ENCODE data around the gene CNKSR2. TPM values are rescaled to one million over a fixed set of nuclear protein-coding genes. Genes with fewer than 3 reads are reported as not detected.

Gene CNKSR2
- total RNA-seq, 1 experiment from 2014 or later = not detected

DNA sequence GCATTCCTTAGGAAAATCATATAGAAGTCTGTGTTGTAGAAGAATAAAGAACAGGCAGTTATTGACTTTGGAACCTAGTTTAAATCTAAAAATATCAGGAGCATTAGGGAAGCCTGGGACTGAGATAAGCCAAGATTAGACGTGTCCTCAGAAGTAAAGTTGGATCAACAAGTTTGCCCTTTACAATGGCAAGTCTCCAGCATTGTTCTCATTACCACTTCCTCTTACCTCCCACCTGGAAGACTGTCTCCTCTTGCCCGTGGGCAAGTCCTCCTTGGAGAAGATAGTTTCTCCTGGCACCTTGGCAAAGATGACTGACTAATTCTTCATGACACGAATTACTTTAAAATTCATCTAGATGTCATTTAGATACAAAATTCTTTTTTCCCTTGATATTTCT is 37.8 kb downstream of the CNKSR2 start (continued):
- TF ChIP-seq, protein P1, sequence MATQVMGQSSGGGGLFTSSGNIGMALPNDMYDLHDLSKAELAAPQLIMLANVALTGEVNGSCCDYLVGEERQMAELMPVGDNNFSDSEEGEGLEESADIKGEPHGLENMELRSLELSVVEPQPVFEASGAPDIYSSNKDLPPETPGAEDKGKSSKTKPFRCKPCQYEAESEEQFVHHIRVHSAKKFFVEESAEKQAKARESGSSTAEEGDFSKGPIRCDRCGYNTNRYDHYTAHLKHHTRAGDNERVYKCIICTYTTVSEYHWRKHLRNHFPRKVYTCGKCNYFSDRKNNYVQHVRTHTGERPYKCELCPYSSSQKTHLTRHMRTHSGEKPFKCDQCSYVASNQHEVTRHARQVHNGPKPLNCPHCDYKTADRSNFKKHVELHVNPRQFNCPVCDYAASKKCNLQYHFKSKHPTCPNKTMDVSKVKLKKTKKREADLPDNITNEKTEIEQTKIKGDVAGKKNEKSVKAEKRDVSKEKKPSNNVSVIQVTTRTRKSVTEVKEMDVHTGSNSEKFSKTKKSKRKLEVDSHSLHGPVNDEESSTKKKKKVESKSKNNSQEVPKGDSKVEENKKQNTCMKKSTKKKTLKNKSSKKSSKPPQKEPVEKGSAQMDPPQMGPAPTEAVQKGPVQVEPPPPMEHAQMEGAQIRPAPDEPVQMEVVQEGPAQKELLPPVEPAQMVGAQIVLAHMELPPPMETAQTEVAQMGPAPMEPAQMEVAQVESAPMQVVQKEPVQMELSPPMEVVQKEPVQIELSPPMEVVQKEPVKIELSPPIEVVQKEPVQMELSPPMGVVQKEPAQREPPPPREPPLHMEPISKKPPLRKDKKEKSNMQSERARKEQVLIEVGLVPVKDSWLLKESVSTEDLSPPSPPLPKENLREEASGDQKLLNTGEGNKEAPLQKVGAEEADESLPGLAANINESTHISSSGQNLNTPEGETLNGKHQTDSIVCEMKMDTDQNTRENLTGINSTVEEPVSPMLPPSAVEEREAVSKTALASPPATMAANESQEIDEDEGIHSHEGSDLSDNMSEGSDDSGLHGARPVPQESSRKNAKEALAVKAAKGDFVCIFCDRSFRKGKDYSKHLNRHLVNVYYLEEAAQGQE (IDR thresholded peaks at IDR 0.05; ENCODE audit: low read depth) = no peak
- no peak for TF ChIP-seq FOSL1 (IDR thresholded peaks at IDR 0.05; ENCODE audit: low read depth)

DNA sequence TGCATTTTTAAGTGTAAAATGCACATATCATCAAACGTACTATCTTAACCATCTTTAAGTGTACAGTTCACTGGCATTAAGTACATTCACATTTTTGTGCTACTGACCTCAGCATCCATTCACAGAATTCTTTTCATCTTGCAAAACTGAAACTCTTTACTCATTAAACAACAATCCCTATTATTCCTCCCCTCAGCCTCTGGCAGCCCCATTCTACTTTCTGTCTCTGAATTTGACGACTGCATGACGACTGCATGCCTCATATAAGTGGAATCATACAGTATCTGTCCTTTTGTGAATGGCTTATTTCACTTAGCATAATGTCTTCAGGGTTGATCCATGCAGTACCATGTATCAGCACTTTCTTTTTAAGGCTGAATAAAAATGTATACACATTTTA is 38.7 kb downstream of the CNKSR2 start:
- Histone ChIP-seq H3K27me3 (ENCODE audit: insufficient read depth, low read length) (no peaks in the 10 kb centered on the region), H3K27ac (ENCODE audit: low read depth, low read length) (no peak overlapping the region), H4K20me1 (ENCODE audit: insufficient read depth) (no peaks in the 10 kb centered on the region), H2AFZ (ENCODE audit: low read depth, low read length, poor library complexity, severe bottlenecking) (no peak overlapping the region), H3K36me3 (ENCODE audit: control insufficient read depth in 1 of 2, insufficient read depth in 2 of 2, low read length in 2 of 2) (no peaks in the 10 kb centered on the region), H3K79me2 (ENCODE audit: insufficient read depth, low read length) (no peaks in the 10 kb centered on the region), H3K4me3 (replicated peaks in 1 of 2; ENCODE audit: low read depth in 1 of 2, low read length in 2 of 2) (no peak overlapping the region), H3K4me2 (ENCODE audit: low read length) (no peak overlapping the region), H3K9ac (ENCODE audit: low read length) (no peak overlapping the region), H3K9me3 (ENCODE audit: control insufficient read depth in 1 of 2, insufficient read depth in 1 of 2, low read depth in 1 of 2, low read length in 2 of 2) (no peaks in the 10 kb centered on the region), H3K9me2 (ENCODE audit: insufficient read depth) (no peaks in the 10 kb centered on the region), H3K4me1 (ENCODE audit: control insufficient read depth in 1 of 2, insufficient read depth in 2 of 2, low read length in 2 of 2) (no peaks in the 10 kb centered on the region)
- DNase-seq (ENCODE audit: low read depth, low spot score) (no peak), ATAC-seq (no peak)
- intact Hi-C loops (cut with micrococcal nuclease) = no loop called here
- CTCF ChIA-PET = no interaction called here
- POLR2A ChIA-PET = no interaction called here
- RAD21 ChIA-PET (ENCODE audit: low non-redundant PET in 1 of 2, low total read pairs in 2 of 2, uncharacterized antibody in 2 of 2, unreplicated experiment in 2 of 2) = no interaction called here
- no TSS peak for BruUV-seq (replicated peaks)
- no peak for TF ChIP-seq ZFX (IDR thresholded peaks at IDR 0.05)
- TF ChIP-seq YY1 (IDR thresholded peaks at IDR 0.05; ENCODE audit: extremely low read depth, insufficient replicate concordance, low read depth, low read length) = no peak
- TF ChIP-seq, protein P2, sequence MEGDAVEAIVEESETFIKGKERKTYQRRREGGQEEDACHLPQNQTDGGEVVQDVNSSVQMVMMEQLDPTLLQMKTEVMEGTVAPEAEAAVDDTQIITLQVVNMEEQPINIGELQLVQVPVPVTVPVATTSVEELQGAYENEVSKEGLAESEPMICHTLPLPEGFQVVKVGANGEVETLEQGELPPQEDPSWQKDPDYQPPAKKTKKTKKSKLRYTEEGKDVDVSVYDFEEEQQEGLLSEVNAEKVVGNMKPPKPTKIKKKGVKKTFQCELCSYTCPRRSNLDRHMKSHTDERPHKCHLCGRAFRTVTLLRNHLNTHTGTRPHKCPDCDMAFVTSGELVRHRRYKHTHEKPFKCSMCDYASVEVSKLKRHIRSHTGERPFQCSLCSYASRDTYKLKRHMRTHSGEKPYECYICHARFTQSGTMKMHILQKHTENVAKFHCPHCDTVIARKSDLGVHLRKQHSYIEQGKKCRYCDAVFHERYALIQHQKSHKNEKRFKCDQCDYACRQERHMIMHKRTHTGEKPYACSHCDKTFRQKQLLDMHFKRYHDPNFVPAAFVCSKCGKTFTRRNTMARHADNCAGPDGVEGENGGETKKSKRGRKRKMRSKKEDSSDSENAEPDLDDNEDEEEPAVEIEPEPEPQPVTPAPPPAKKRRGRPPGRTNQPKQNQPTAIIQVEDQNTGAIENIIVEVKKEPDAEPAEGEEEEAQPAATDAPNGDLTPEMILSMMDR (IDR thresholded peaks at IDR 0.05 in 2 of 3, conservative IDR thresholded peaks at IDR 0.05 in 1 of 3; ENCODE audit: borderline replicate concordance in 1 of 3, insufficient read depth in 1 of 3, low read depth in 2 of 3, low read length in 2 of 3) = no peak
- no peak for TF ChIP-seq EZH2phosphoT487 (IDR thresholded peaks at IDR 0.05; ENCODE audit: borderline replicate concordance)
- no peak for TF ChIP-seq SRF (IDR thresholded peaks at IDR 0.05; ENCODE audit: low read depth)
- TF ChIP-seq, protein P1 (IDR thresholded peaks at IDR 0.05; ENCODE audit: low read depth) = no peak
- no peak for TF ChIP-seq EZH2 (IDR thresholded peaks at IDR 0.05)
- TF ChIP-seq, protein P3, sequence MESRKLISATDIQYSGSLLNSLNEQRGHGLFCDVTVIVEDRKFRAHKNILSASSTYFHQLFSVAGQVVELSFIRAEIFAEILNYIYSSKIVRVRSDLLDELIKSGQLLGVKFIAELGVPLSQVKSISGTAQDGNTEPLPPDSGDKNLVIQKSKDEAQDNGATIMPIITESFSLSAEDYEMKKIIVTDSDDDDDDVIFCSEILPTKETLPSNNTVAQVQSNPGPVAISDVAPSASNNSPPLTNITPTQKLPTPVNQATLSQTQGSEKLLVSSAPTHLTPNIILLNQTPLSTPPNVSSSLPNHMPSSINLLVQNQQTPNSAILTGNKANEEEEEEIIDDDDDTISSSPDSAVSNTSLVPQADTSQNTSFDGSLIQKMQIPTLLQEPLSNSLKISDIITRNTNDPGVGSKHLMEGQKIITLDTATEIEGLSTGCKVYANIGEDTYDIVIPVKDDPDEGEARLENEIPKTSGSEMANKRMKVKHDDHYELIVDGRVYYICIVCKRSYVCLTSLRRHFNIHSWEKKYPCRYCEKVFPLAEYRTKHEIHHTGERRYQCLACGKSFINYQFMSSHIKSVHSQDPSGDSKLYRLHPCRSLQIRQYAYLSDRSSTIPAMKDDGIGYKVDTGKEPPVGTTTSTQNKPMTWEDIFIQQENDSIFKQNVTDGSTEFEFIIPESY (IDR thresholded peaks at IDR 0.05; ENCODE audit: extremely low read depth, insufficient replicate concordance, low read length) = no peak
- TF ChIP-seq TCF7L2 (IDR thresholded peaks at IDR 0.05; ENCODE audit: borderline replicate concordance, extremely low read depth, insufficient read depth, insufficient read length) = no peak
- TF ChIP-seq SP1 (IDR thresholded peaks at IDR 0.05; ENCODE audit: low read depth) = no peak
- no peak for TF ChIP-seq EGR1 (IDR thresholded peaks at IDR 0.05; ENCODE audit: low read depth)
- TF ChIP-seq CBX3 (IDR thresholded peaks at IDR 0.05; ENCODE audit: low read depth) = no peak
- no peak for TF ChIP-seq ELF1 (IDR thresholded peaks at IDR 0.05; ENCODE audit: borderline replicate concordance, low read depth)

Data from HCT116 (cell line).